Thyroid gland (tissue), 4 donors: ENCODE results near the gene DDX42.

Source experiments
- CTCF ChIP-seq, 6 experiments: fragments of 200-600 bp in 3 of 6; fragments of 450-650 bp in 3 of 6; sonication (generic) in 3 of 6; IDR thresholded peaks; one replicate each; pipeline ENCODE4 v1.5.1; 2016 to 2019; ENCODE audit warnings: antibody characterized with exemption in 6 of 6, mild to moderate bottlenecking in 2 of 6, inconsistent platforms in 1 of 6, moderate library complexity in 1 of 6
- POLR2A ChIP-seq, 2 donors: fragments of 450-650 bp; IDR thresholded peaks; one replicate each; pipeline ENCODE4 v1.6.1; 2017; ENCODE audit warnings: antibody characterized with exemption in 2 of 2, mild to moderate bottlenecking in 2 of 2, moderate library complexity in 1 of 2

- TF ChIP-seq CTCF (IDR thresholded peaks at IDR 0.05) (no peak), POLR2A (IDR thresholded peaks at IDR 0.05) (no peak)
These were observed 45.2 kb downstream of the DDX42 start for GRCh38 chr17:63819131-63819530.
